ENCODE measurements around the gene AKAP6.

The AKAP6 gene

DNA sequence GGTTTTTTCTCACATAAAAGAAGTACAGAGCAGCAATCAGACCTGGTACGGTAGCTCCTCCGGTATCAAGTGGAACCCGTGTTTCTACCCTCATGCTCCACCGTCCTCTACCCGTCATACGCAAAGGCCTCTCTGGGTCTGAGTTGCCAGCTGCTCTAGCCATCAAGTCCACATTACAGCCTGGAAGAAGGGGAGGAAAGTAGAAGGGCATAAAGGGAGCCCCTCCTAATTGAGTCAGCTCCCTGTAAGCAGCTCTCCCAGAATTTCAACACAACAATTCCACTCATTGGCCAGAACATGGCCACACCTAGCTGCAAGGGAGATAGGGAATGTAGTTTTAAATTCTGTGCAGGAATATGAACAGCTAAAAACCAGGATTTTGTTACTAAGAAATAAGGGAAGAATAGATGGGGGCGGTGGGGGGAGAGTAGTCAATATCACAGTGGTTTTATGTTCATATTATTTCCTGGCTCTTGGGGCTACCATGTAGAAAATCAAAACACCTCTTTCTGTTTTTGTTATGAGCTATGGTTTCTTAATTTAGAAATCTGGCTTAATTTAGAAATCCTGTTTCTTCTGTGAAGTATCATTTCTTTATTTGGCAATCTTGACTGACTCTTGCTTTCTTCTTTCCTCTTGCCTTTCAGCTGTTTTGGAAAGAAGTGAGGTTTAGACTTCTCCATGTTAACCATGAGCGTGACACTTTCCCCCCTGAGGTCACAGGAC, 103.9 kb downstream of the AKAP6 start:
- H3K27me3 ChIP-seq (ENCODE audit: control insufficient read depth, insufficient read depth, low read length): no peaks in the 10 kb centered on the region
- no peaks in the 10 kb centered on the region for H3K9me3 ChIP-seq (replicated peaks; ENCODE audit: low read length)
- H3K4me1 ChIP-seq (ENCODE audit: control insufficient read depth, insufficient read depth, low read length): peaks cover 7% of the 10 kb centered on the region
- H3K9ac ChIP-seq (ENCODE audit: low read depth, low read length): no peak overlapping the region
- no peak overlapping the region for H3K4me2 ChIP-seq (ENCODE audit: low read length)
- no peaks in the 10 kb centered on the region for H3K36me3 ChIP-seq (ENCODE audit: insufficient read depth, low read length)
- H3K4me3 ChIP-seq (ENCODE audit: low read length): no peak overlapping the region

DNA sequence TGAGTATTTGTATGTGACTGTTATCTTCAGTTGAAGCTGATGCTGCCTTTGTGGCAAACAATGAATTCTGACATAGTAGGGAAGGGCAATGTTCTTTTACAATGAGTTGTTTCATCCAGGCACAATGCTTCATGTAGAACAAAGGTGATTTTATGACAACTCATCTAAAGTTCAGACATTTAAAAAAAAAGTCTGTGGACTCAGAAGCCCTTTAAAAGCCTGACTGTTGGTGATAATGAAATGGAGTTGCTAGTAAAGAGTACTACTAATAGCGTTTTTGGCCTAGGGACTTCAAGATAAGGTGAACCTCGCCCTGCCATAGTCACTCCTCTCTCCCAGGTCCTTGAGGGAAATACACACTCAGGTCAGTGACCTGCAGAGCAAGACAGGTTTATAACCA, 105.1 kb downstream of the AKAP6 start:
- Histone ChIP-seq H3K9me3 (replicated peaks; ENCODE audit: low read length) (no peaks in the 10 kb centered on the region), H3K9ac (ENCODE audit: low read depth, low read length) (no peak overlapping the region), H3K4me1 (ENCODE audit: control insufficient read depth, insufficient read depth, low read length) (peaks cover 7% of the 10 kb centered on the region), H3K4me3 (ENCODE audit: low read length) (no peak overlapping the region), H3K27me3 (ENCODE audit: control insufficient read depth, insufficient read depth, low read length) (no peaks in the 10 kb centered on the region), H3K36me3 (ENCODE audit: insufficient read depth, low read length) (no peaks in the 10 kb centered on the region), H3K4me2 (ENCODE audit: low read length) (no peak overlapping the region)

DNA sequence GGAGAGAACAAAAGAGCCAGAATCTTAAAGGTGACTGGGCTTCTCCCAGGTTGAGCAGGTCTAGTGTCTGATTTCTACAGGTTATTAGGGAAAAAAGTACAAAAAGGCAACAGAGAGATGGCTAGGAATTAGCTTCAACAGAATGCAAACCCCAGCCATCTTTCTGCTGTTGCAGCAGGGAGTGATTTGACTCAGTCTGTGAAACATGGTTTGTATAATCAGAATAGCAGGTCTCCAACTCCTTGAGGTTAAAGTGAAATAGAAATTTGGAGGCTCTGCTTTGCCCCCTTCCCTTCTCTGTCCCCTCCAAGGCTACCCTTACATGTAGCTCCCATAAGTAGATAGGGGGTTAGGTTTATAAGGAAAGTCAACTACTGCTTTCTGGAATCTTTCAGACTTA, 105.8 kb downstream of the AKAP6 start:
- Histone ChIP-seq H3K36me3 (ENCODE audit: insufficient read depth, low read length) (no peaks in the 10 kb centered on the region), H3K4me2 (ENCODE audit: low read length) (no peak overlapping the region), H3K4me3 (ENCODE audit: low read length) (no peak overlapping the region), H3K9me3 (replicated peaks; ENCODE audit: low read length) (no peaks in the 10 kb centered on the region), H3K4me1 (ENCODE audit: control insufficient read depth, insufficient read depth, low read length) (peaks cover 5% of the 10 kb centered on the region), H3K9ac (ENCODE audit: low read depth, low read length) (no peak overlapping the region), H3K27me3 (ENCODE audit: control insufficient read depth, insufficient read depth, low read length) (no peaks in the 10 kb centered on the region)

DNA sequence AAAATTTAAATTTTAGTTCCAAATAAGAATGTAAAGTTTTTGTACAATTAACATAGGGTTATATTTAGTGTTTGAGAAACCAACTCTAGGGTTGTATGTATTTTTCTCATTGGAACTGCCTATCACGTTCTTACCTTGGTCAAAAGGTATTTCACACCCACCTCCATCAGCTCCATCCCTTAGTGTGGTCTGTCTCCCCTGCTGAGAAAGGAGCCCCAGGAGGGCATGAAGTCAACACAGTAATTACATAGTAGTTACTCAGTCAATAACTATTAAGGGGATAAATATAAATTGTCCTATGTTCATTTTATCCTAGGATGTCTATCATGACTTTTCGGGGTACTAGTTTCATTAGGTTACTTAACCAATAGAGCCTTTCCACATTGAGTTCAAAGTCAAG, 106.3 kb downstream of the AKAP6 start:
- Histone ChIP-seq H3K9ac (ENCODE audit: low read depth, low read length) (no peak overlapping the region), H3K4me2 (ENCODE audit: low read length) (no peak overlapping the region), H3K4me1 (ENCODE audit: control insufficient read depth, insufficient read depth, low read length) (no peaks in the 10 kb centered on the region), H3K27me3 (ENCODE audit: control insufficient read depth, insufficient read depth, low read length) (no peaks in the 10 kb centered on the region), H3K9me3 (replicated peaks; ENCODE audit: low read length) (no peaks in the 10 kb centered on the region), H3K4me3 (ENCODE audit: low read length) (no peak overlapping the region), H3K36me3 (ENCODE audit: insufficient read depth, low read length) (no peaks in the 10 kb centered on the region)

DNA sequence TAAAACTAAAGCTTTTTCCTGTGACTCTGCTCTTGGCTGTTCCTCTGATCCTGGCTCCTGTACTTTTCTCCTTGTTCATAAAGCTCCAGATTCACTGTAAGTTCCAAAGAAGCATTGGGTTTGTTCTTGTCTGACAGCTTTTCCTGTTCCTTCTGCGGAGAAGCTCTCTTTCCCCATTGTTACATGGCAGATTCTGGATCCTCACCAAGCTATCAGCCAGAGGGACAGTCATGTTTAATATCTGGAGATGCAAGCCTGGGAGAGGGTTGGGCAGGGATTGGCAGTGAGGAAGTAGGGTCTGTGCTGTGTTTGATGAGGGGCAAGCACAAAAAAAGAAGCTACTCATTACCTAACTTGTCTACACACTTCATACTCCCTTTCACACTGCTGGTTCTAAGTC, 107.9 kb downstream of the AKAP6 start:
- H3K4me3 ChIP-seq (ENCODE audit: low read length): no peak overlapping the region
- no peaks in the 10 kb centered on the region for H3K4me1 ChIP-seq (ENCODE audit: control insufficient read depth, insufficient read depth, low read length)
- no peaks in the 10 kb centered on the region for H3K27me3 ChIP-seq (ENCODE audit: control insufficient read depth, insufficient read depth, low read length)
- no peak overlapping the region for H3K9ac ChIP-seq (ENCODE audit: low read depth, low read length)
- H3K36me3 ChIP-seq (ENCODE audit: insufficient read depth, low read length): no peaks in the 10 kb centered on the region
- no peaks in the 10 kb centered on the region for H3K9me3 ChIP-seq (replicated peaks; ENCODE audit: low read length)
- no peak overlapping the region for H3K4me2 ChIP-seq (ENCODE audit: low read length)

DNA sequence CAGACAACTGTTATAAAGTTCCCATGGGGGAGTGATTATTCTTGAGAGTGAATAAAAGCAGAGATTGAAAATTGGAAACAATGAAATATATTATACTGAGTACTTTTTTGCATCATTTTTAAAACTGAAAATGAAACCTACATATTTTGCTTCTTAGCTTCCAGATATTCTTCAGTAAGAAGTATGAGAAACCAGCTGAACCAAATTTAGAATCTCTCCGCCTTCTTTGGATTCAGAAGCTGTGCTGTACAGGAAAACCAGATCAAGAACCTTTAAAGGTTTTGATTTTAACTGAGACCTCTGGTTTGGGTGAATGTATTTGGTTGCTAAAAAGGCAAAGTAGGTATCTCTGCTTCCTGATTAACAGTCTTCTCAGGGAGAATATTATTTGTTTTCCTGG, 109.4 kb downstream of the AKAP6 start:
- Histone ChIP-seq H3K9ac (ENCODE audit: low read depth, low read length) (no peak overlapping the region), H3K4me3 (ENCODE audit: low read length) (no peak overlapping the region), H3K36me3 (ENCODE audit: insufficient read depth, low read length) (no peaks in the 10 kb centered on the region), H3K4me1 (ENCODE audit: control insufficient read depth, insufficient read depth, low read length) (no peaks in the 10 kb centered on the region), H3K27me3 (ENCODE audit: control insufficient read depth, insufficient read depth, low read length) (no peaks in the 10 kb centered on the region), H3K9me3 (replicated peaks; ENCODE audit: low read length) (no peaks in the 10 kb centered on the region), H3K4me2 (ENCODE audit: low read length) (no peak overlapping the region)

DNA sequence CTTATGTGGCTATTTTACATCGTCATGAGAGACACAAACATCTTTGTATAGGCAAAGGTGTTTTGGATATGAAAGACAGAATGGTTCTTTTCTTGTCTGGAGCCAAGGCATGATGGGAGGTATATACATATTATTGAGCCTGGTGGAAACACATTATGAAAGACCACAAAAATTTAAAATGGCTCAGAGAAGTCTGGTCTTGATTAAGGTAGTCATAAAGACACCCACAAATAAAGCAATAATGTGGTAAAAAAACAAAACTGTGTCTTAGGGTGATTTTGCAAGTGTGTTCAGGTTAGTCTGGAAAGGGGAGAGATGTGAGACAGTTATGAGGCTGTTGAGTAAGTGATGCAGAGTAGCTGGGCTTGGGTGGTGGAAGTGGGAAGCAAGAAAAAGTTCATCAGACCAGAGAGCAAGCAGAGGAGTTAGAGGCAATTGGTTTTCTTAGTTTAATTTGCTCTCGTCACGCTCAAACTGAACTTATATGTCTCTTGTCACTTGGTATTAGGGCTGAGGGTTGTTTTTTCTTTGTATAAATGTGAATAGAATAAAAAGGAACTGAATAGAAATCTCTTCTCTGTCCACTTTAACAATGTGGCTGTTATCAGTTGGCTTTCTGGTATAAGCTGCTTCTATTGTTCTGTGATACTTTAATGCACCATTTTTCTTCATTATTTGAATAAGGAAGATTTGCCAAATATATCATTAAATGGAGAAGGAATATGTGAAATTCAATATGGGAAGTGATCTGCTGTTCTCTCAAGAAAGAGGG, 115.0 kb downstream of the AKAP6 start:
- no peaks in the 10 kb centered on the region for H3K27me3 ChIP-seq (ENCODE audit: control insufficient read depth, insufficient read depth, low read length)
- no peaks in the 10 kb centered on the region for H3K9me3 ChIP-seq (replicated peaks; ENCODE audit: low read length)
- no peak overlapping the region for H3K9ac ChIP-seq (ENCODE audit: low read depth, low read length)
- H3K4me3 ChIP-seq (ENCODE audit: low read length): no peak overlapping the region
- no peak overlapping the region for H3K4me2 ChIP-seq (ENCODE audit: low read length)
- H3K36me3 ChIP-seq (ENCODE audit: insufficient read depth, low read length): no peaks in the 10 kb centered on the region
- H3K4me1 ChIP-seq (ENCODE audit: control insufficient read depth, insufficient read depth, low read length): no peaks in the 10 kb centered on the region

DNA sequence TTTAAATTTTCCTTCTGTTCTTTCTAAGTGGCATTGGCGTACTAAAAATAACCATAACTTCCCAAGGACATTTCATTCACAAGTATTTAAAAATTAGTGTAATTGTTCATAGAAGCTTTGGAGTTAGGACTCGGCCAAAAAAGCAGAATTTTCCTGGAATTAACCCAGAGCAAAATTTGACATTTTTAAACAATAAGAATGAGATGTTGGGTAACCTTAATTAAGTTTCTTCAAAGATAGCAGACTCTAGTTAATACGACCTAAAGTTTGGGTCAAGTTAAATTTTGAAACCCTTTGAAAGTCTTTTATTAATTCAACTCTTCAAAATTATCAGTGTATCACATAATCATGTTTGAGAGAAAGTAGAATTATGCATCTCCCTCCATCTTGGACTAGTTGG, 118.3 kb downstream of the AKAP6 start:
- H3K4me1 ChIP-seq (ENCODE audit: control insufficient read depth, insufficient read depth, low read length): no peaks in the 10 kb centered on the region
- no peaks in the 10 kb centered on the region for H3K36me3 ChIP-seq (ENCODE audit: insufficient read depth, low read length)
- no peak overlapping the region for H3K4me2 ChIP-seq (ENCODE audit: low read length)
- no peaks in the 10 kb centered on the region for H3K9me3 ChIP-seq (replicated peaks; ENCODE audit: low read length)
- H3K4me3 ChIP-seq (ENCODE audit: low read length): no peak overlapping the region
- H3K27me3 ChIP-seq (ENCODE audit: control insufficient read depth, insufficient read depth, low read length): no peaks in the 10 kb centered on the region
- H3K9ac ChIP-seq (ENCODE audit: low read depth, low read length): no peak overlapping the region

DNA sequence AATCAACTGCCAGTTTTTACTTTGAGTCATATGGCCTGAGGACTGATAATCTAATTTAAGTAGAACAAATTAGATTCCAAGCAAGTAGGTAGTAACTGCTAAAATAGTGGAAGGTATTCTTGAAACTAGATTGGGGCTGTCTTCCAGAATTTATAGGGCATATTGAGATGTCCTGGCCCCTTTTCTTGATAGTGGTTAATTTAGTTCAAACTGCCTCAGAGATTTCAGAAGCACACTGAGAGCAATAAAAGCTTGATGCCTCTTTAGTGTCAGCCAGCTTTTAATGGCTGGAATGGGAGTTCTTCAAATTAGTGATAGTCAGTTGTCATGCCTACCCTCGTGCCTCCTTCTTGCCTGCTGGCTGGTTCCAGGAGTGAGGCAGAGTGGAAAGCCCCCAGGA, 120.5 kb downstream of the AKAP6 start:
- no peak overlapping the region for H3K4me3 ChIP-seq (ENCODE audit: low read length)
- no peaks in the 10 kb centered on the region for H3K36me3 ChIP-seq (ENCODE audit: insufficient read depth, low read length)

DNA sequence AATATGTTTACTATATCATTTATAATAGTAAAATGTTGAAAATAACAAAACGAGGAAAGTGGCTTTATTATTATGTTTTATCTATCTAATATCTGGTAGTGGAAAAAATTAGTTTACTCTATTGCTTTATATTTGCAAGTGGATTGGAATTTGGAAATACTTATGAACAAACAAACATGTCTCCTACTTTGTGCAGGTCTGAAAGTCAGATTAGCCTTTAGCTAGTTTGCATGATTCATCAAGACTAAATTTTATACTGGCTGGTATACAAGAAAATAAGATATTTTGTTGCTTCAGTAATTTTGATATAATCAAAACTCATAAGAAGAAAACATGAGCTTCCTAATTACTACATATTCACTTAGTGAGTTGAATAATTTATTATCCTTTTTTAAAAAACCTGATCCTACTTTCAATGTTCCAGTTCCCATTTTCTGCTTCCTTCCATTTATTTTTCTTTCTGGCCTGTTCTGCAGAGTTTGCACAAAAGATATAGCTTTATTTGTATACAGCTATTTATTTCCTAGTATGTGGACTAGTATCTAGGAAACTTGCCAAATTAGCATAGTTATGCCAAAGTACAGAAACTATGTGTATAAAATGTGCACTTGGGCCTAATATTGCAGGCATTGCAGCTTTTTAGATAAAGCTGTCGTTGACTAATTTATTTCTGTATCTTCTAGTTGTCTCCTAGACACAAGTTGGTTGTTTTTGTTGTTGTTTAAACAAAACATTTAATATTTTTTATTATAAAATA, 122.0 kb downstream of the AKAP6 start:
- no peaks in the 10 kb centered on the region for H3K9me3 ChIP-seq (replicated peaks; ENCODE audit: low read length)
- peaks cover 6% of the 10 kb centered on the region for H3K4me1 ChIP-seq (ENCODE audit: control insufficient read depth, insufficient read depth, low read length)
- no peak overlapping the region for H3K4me3 ChIP-seq (ENCODE audit: low read length)
- H3K36me3 ChIP-seq (ENCODE audit: insufficient read depth, low read length): no peaks in the 10 kb centered on the region
- no peak overlapping the region for H3K9ac ChIP-seq (ENCODE audit: low read depth, low read length)
- H3K27me3 ChIP-seq (ENCODE audit: control insufficient read depth, insufficient read depth, low read length): no peaks in the 10 kb centered on the region
- no peak overlapping the region for H3K4me2 ChIP-seq (ENCODE audit: low read length)

More for the DNA sequence above, 120.5 kb downstream of the AKAP6 start:
- H3K9me3 ChIP-seq (replicated peaks; ENCODE audit: low read length): no peaks in the 10 kb centered on the region
- H3K9ac ChIP-seq (ENCODE audit: low read depth, low read length): no peak overlapping the region
- H3K27me3 ChIP-seq (ENCODE audit: control insufficient read depth, insufficient read depth, low read length): no peaks in the 10 kb centered on the region
- no peak overlapping the region for H3K4me2 ChIP-seq (ENCODE audit: low read length)
- peaks cover 6% of the 10 kb centered on the region for H3K4me1 ChIP-seq (ENCODE audit: control insufficient read depth, insufficient read depth, low read length)

DNA sequence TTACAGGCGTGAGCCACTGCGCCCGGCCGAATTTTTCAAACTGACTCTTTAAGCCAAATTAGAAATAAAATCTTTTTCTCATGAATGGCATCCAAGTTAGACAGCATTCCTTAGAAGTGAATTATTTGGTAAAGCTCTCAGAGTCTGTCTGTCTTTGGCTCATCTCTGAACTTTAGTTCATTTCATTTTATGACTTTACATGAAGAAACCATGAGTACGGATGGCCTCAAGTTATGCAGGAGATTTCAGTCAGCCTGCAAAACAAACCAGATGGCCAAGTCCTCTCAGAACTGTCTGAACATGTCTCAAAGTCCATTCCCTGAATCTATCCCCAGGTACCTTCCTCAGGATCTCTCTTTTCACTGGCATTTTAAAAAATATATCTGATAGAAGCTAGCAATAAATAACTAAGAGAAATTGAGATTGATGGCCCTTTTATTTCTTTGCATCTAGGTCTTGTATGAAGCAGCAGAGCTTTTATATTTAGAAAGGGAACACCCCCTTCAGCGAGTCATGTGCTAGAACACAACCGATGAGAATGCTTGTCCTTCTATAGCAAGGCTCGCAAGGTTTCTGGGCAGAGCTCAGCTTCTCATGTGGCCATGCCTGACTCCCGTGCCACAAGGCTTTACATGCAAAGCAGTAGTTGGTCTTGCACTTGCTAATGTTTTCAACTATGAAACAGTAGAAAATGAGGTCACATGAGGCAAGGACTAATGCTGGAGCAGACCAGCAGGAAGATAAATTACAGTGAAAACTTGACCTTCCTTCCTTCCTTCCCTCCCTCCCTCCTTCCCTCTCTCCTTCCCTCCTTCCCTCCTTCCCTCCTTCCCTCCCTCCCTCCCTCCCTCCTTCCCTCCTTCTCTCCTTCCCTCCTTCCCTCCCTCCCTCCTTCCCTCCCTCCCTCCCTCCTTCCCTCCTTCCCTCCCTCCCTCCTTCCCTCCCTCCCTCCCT, 125.0 kb downstream of the AKAP6 start:
- H3K4me2 ChIP-seq (ENCODE audit: low read length): peak overlapping the region; percentile 28
- H3K9me3 ChIP-seq (replicated peaks; ENCODE audit: low read length): no peaks in the 10 kb centered on the region
- peaks cover 27% of the 10 kb centered on the region for H3K4me1 ChIP-seq (ENCODE audit: control insufficient read depth, insufficient read depth, low read length)
- H3K27me3 ChIP-seq (ENCODE audit: control insufficient read depth, insufficient read depth, low read length): no peaks in the 10 kb centered on the region
- H3K9ac ChIP-seq (ENCODE audit: low read depth, low read length): peak overlapping the region; percentile 37
- H3K4me3 ChIP-seq (ENCODE audit: low read length): no peak overlapping the region
- H3K36me3 ChIP-seq (ENCODE audit: insufficient read depth, low read length): no peaks in the 10 kb centered on the region
